ENCODE data around the gene HOXB6. TPM values are rescaled to one million over a fixed set of nuclear protein-coding genes. Genes with fewer than 3 reads are reported as not detected.
A peak's percentile ranks its signal among the peaks of the same experiment; 100 is the strongest.

Gene HOXB6
- not detected for total RNA-seq

- H3K27me3 Mint-ChIP-seq, result peaks cover 83% of the 10 kb centered on the region
- no peak for DNase-seq
- no peak within 1 kb of the TSS for H3K27ac Mint-ChIP-seq
- intact Hi-C loops (cut with micrococcal nuclease), result no loop called here
- no peaks in the 10 kb centered on the region for H3K36me3 Mint-ChIP-seq (ENCODE audit: low read depth)
- ATAC-seq, result no peak
- no peak within 1 kb of the TSS for H3K4me3 Mint-ChIP-seq
- peaks cover 16% of the 10 kb centered on the region for H3K4me1 Mint-ChIP-seq (ENCODE audit: low read depth)
- no peak for TF ChIP-seq CTCF (IDR thresholded peaks at IDR 0.05)
- CTCF ChIA-PET, result interaction anchor here (2.7 to 6.3 kb wide), 2 partner anchors 11 to 31 kb away, joined by 11 to 45 read pairs; partner anchors contain the start of gene HOXB5
- POLR2A ChIA-PET, result no interaction called here
- H3K9me3 Mint-ChIP-seq, result no peaks in the 10 kb centered on the region
Measured at GRCh38 chr17:48604770-48605329, at the start of gene HOXB6. HOXB6 (minus strand) TSS chr17:48604986; CDS start chr17:48598150, 6,836 bp downstream.

GRCh38 chr17:48649741-48650140 is 45.0 kb upstream of the HOXB6 start:
- no peaks in the 10 kb centered on the region for H3K9me3 Mint-ChIP-seq
- DNase-seq (no peak), ATAC-seq (no peak)
- no peaks in the 10 kb centered on the region for H3K36me3 Mint-ChIP-seq (ENCODE audit: low read depth)
- intact Hi-C loops (cut with micrococcal nuclease), result no loop called here
- no peak overlapping the region for H3K27ac Mint-ChIP-seq
- peaks cover 35% of the 10 kb centered on the region for H3K27me3 Mint-ChIP-seq
- no peak for TF ChIP-seq CTCF (IDR thresholded peaks at IDR 0.05)
- peaks cover 17% of the 10 kb centered on the region for H3K4me1 Mint-ChIP-seq (ENCODE audit: low read depth)
- ChIA-PET POLR2A (interaction anchor here (0.6 kb wide), 1 partner anchor 731 kb away, joined by 3 read pairs; no protein-coding TSS in a partner anchor), CTCF (interaction anchor here (1.2 to 4.5 kb wide), 3 partner anchors 14 to 29 kb away, joined by 4 to 30 read pairs (median 4); no protein-coding TSS in a partner anchor)
- no peak overlapping the region for H3K4me3 Mint-ChIP-seq

GRCh38 chr17:48647963-48648245 is 43.1 kb upstream of the HOXB6 start:
- Mint-ChIP-seq H3K27me3 (peaks cover 51% of the 10 kb centered on the region), H3K36me3 (ENCODE audit: low read depth) (no peaks in the 10 kb centered on the region)

GRCh38 chr17:48647103-48647962 is 42.5 kb upstream of the HOXB6 start:
- no peaks in the 10 kb centered on the region for H3K36me3 Mint-ChIP-seq (ENCODE audit: low read depth)
- DNase-seq, result no peak
- no peak overlapping the region for H3K27ac Mint-ChIP-seq
- H3K9me3 Mint-ChIP-seq, result no peaks in the 10 kb centered on the region
- H3K4me3 Mint-ChIP-seq, result peak overlapping the region; percentile 67
- POLR2A ChIA-PET, result interaction anchor here (0.6 kb wide), 1 partner anchor 46 kb away, joined by 5 read pairs; no protein-coding TSS in a partner anchor
- peaks cover 57% of the 10 kb centered on the region for H3K27me3 Mint-ChIP-seq
- ATAC-seq, result peak; percentile 18
- no peak for TF ChIP-seq CTCF (IDR thresholded peaks at IDR 0.05)
- intact Hi-C loops (cut with micrococcal nuclease), result no loop called here
- CTCF ChIA-PET, result interaction anchor here (0.6 to 4.5 kb wide), 5 partner anchors 11 to 31 kb away, joined by 3 to 30 read pairs (median 4); no protein-coding TSS in a partner anchor
- peaks cover 17% of the 10 kb centered on the region for H3K4me1 Mint-ChIP-seq (ENCODE audit: low read depth)

More at GRCh38 chr17:48647963-48648245, 43.1 kb upstream of the HOXB6 start:
- TF ChIP-seq CTCF (IDR thresholded peaks at IDR 0.05), result no peak
- Mint-ChIP-seq H3K4me1 (ENCODE audit: low read depth) (peaks cover 17% of the 10 kb centered on the region), H3K9me3 (no peaks in the 10 kb centered on the region), H3K4me3 (peak overlapping the region; percentile 67), H3K27ac (no peak overlapping the region)
- ATAC-seq (no peak), DNase-seq (no peak)
- ChIA-PET POLR2A (interaction anchor here (0.6 kb wide), 1 partner anchor 47 kb away, joined by 5 read pairs; no protein-coding TSS in a partner anchor), CTCF (interaction anchor here (0.6 to 4.5 kb wide), 7 partner anchors 10 to 31 kb away, joined by 3 to 30 read pairs (median 4); no protein-coding TSS in a partner anchor)
- intact Hi-C loops (cut with micrococcal nuclease), result no loop called here

Measured in activated CD8-positive, alpha-beta T cell treated with anti-CD3 and anti-CD28 coated beads for 36 hours (primary cell).